GM19351 (cell line): Measurements from ENCODE around the gene GIT2.
"Not testable (repeated sequence)": the region's sequence is repeated elsewhere in the genome, so short reads cannot be mapped to it uniquely, and the experiment has no call there.

Experiments used
- ATAC-seq: cut with Tn5 transposase; IDR thresholded peaks from one replicate; pipeline ENCODE4 v1.9.1; 2021; ENCODE audit warnings: mild to moderate bottlenecking, moderate library complexity; ENCODE audit not compliant: unreplicated experiment

GIT2 gene

DNA sequence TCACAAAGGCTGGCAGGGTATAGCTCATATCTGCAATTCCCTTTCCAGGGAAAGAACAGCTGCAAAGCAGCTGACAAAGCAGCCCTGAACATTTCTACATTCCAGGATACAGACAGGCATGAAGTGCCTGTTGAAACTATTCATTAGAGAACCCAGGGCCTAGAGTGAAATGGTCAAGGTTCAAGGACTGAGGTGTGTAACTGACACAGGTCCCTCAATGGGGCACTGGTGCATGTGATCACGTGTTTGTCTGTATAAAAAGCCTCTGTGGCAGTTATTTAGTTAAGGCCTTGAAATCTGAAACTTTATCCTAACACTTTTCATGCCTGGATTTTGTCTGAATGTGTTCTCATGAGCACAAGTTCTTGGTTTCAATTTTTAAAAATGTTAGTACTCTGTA, 47.1 kb downstream of the GIT2 start:
- ATAC-seq = no peak

- no peak for ATAC-seq
These were observed 47.8 kb downstream of the GIT2 start for GRCh38 chr12:109948368-109948767.

GRCh38 chr12:109947521-109947920, 48.6 kb downstream of the GIT2 start:
- no peak for ATAC-seq

- ATAC-seq = no peak
These were observed 49.3 kb downstream of the GIT2 start for GRCh38 chr12:109946913-109947312.

- ATAC-seq = no peak
These were observed 49.7 kb downstream of the GIT2 start for GRCh38 chr12:109946505-109946904.

DNA sequence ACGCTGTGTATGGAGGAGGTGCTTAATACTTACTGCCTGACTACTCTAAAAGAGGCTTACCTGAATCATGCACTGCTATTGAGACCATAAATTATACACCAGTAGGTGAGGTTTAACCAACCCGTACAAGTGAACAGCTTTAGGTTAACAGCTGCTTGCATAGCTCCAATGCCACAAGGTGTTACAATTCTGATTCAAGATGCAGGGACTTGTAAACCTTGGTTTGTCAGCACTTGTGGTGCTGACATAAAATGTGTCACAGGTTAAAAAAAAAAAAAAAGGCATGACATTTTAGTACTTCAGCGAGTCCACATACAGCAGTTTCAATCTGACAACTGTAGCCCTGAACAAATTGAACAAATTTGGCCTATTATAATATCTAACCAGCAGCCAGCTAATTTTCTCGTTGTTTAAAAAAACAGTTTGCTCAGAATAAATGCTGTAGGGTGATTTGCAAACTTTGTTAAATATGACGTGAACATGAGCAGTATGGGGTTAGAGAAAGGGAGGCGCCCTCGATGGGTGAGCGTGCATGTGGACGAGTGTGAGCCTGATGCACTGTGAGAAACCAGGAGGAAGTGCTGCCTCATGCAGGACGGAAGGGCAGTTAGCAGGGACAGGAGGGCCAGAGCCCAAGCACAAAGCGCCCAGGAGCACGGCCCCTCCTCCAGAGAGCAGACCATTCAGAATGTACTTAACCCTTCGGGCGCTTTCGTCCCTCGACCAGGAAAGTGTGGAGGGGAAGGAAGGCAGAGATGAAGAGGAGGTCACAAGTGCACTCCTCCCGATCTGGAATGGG, 51.4 kb downstream of the GIT2 start:
- ATAC-seq = no peak

GRCh38 chr12:109943811-109944210, 52.4 kb downstream of the GIT2 start:
- no peak for ATAC-seq

DNA sequence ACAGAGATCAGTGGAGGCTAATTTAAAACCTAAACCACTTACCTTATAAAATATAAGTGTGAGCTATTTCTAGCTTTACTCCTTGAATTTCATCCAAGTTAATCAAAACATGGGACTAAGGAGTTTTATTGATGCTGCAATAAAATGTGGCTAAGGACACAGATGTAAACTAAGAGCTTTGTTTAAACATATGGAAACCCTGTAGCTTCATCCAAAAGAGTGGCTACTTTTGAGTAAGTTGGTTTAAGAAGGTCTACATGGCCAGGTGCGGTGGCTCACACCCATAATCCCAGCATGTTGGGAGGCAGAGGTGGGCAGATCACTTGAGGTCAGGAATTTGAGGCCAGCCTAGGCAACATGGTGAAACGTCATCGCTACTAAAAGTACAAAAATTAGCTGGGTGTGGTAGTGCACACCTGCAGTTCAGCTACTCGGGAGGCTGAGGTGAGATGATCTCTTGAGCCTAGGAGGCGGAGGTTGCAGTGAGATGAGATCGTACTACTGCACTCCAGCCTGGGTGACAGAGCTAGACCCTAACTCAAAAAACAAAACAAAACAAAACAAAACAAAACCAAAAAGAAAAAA, 55.7 kb downstream of the GIT2 start:
- ATAC-seq = no peak

DNA sequence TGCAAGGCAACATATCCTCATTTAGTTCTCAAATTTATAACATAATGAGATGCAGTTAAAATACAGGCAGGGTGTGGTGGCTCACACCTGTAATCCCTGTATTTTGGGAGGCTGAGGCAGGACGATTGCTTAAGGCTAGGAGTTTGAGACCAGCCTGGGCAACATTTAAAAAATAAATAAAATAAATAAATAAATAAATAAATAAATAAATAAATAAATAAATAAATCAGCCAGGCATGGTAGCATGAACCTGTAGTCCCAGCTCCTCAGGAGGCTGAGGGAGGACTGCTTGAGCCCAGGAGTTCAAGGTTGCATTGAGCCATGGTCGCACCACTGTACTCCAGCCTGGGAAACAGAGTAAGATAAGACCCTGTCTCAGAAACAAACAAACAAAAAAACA, 56.7 kb downstream of the GIT2 start:
- ATAC-seq = no peak

- no peak for ATAC-seq
These were observed 57.2 kb downstream of the GIT2 start for GRCh38 chr12:109938947-109939346.

- ATAC-seq = no peak
These were observed 58.8 kb downstream of the GIT2 start for GRCh38 chr12:109937371-109937770.

DNA sequence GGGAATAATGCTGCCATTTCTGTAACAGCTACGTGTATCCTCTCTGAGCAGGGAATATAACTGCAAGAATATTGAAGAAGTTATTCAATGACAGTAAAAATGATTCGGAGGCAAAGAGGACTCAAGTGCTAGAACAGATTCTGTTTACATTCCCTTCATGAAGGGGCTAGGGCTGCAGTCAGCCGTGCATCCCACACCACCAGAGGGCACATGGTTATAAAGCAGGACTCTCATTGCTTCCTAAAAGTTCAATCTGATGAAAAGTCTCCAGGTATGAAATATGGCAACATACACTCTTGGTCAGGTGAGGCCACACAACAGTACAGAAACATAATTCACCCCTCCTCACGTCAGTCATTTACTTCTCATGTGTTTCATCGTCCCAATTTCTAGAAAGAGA, 62.1 kb downstream of the GIT2 start:
- ATAC-seq = no peak

- no peak for ATAC-seq
These were observed 63.2 kb downstream of the GIT2 start for GRCh38 chr12:109932878-109933503.

DNA sequence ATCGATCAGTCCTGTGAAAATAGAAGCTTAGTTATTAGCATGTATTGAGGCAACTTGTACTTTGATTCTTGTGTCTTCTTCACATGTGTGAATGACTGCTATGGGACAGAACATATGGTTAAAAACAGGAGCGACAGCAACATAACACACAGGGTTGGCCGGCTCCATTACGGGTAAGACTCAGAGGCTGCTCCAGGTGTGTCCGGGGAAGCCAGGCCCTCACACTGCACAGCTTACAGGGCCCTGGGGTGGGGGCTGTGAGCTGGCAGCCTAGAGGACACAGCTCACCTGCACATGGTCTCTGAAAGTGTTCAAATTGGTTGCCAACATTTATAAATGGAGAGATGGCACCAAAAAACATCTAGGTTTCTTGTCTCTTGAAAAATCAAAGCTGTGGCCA, 65.0 kb downstream of the GIT2 start:
- ATAC-seq = no peak

- ATAC-seq = no peak
These were observed 66.0 kb downstream of the GIT2 start for GRCh38 chr12:109930028-109930800.

DNA sequence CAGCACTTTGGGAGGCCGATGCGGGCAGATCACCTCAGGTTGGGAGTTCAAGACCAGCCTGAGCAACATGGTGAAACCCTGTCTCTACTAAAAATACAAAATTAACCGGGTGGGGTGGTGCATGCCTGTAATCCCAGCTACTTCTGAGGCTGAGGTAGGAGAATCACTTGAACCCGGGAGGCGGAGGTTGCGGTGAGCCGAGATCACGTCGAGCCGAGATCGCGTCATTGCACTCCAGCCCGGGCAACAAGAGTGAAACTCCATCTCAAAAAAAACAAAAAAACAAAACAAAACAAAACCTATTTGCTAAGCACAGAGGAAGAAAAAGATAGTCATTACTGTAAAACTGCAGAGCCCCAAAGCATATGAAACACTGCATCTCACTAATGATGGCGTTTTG, 66.8 kb downstream of the GIT2 start:
- not testable (repeated sequence) for ATAC-seq

- ATAC-seq = no peak
These were observed 68.0 kb downstream of the GIT2 start for GRCh38 chr12:109928058-109928656.

DNA sequence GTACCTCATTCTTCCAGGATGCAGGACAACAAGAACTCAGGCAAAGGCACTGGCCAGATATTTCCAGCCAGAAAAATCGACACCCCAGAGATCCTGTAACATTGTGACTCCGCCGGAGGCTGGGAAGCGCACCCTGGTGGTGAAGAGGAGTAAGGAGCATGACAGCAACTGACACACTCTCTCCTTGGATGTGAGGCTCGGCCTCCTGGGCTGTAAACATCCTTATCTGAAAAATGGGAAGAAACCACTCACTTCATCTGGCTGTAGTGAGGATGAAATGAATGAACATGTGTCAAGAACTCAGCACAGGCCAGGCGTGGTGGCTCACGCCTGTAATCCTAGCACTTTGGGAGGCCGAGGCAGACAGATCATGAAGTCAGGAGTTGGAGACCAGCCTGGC, 68.5 kb downstream of the GIT2 start:
- ATAC-seq = no peak

GRCh38 chr12:109926488-109927210, 69.5 kb downstream of the GIT2 start:
- no peak for ATAC-seq

DNA sequence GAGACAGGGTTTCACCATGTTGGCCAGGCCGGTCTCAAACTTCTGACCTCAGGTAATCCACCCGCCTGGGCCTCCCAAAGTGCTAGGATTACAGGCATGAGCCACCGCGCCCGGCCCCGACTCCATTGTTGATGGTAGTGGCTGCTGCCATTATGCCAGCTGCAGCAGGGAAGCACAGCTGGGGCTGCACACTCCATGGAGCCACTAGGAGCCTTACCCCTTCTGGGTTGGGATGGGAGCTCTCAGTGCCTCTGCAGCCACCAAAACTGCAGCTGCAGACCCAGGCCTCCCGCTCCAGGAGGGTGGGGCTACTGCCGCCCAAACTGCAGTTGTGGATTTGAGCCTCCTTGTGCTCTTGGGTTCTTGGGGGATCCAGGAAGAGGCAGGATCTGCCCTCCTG, 70.2 kb downstream of the GIT2 start:
- no peak for ATAC-seq
